ENCODE data around the gene TRIML1.
"Not testable (repeated sequence)": the region's sequence is repeated elsewhere in the genome, so short reads cannot be mapped to it uniquely, and the experiment has no call there.

TRIML1 gene

DNA sequence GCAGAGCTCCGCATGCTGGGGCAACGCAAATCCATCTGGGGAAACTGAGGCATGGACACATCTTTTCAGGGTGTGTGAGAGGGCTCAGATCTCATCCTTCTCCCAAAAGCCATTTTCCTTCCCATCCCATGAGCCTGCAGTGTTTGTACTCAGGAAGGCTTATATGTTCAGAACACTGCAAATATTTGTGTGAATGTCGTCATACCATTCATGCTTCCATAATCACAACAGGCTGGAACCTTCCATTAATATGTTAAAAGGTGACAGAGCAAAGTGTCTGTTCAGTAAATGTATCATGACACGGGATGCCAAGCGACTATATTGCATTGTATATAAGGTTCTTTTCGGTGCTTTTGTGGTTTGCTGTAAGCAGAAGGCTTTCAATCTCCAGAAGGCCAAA, 8.5 kb downstream of the TRIML1 start:
- no peak overlapping the region for H3K4me3 ChIP-seq (ENCODE audit: insufficient read depth in 1 of 2, low read depth in 1 of 2, low read length in 2 of 2)
- H2BK15ac ChIP-seq (ENCODE audit: low read depth, poor library complexity, severe bottlenecking) = no peak overlapping the region
- 93% methylated on average over 5 of the region's 6 CpGs for WGBS
- no peaks in the 10 kb centered on the region for H3K36me3 ChIP-seq (ENCODE audit: control insufficient read depth in 1 of 2, insufficient read depth in 2 of 2, low read depth in 1 of 2, low read length in 2 of 2)
- no peak overlapping the region for H3K18ac ChIP-seq (ENCODE audit: low read depth in 1 of 2, low read length in 2 of 2)
- no peak overlapping the region for H4K8ac ChIP-seq (ENCODE audit: low read length)
- no peak overlapping the region for H2BK120ac ChIP-seq (ENCODE audit: low read depth, low read length)
- H2AFZ ChIP-seq (ENCODE audit: low read depth, low read length) = no peak overlapping the region
- no peak for DNase-seq
- no peak overlapping the region for H2AK5ac ChIP-seq (ENCODE audit: low read length, severe bottlenecking)
- no peaks in the 10 kb centered on the region for H3K27me3 ChIP-seq (ENCODE audit: control insufficient read depth in 1 of 2, insufficient read depth in 1 of 2, low read length in 2 of 2)
- no peak overlapping the region for H3K4me2 ChIP-seq (ENCODE audit: low read length, poor library complexity, severe bottlenecking)
- no peak overlapping the region for H4K91ac ChIP-seq (ENCODE audit: low read length)
- H3K23ac ChIP-seq (ENCODE audit: low read length in 2 of 2) = no peak overlapping the region
- no peaks in the 10 kb centered on the region for H3K79me1 ChIP-seq (replicated peaks; ENCODE audit: low read length, poor library complexity, severe bottlenecking)
- no peak overlapping the region for H3K4ac ChIP-seq (ENCODE audit: low read depth in 1 of 2, low read length in 2 of 2)
- H3K4me1 ChIP-seq (ENCODE audit: control insufficient read depth, insufficient read depth, low read depth, low read length) = no peaks in the 10 kb centered on the region
- H2BK12ac ChIP-seq (ENCODE audit: low read length in 2 of 2) = no peak overlapping the region
- H3K27ac ChIP-seq (ENCODE audit: low read length, poor library complexity, severe bottlenecking) = no peak overlapping the region
- H3K9ac ChIP-seq (ENCODE audit: low read length) = no peak overlapping the region
- no peak overlapping the region for H3K14ac ChIP-seq (ENCODE audit: low read length in 2 of 2)
- H2BK5ac ChIP-seq (ENCODE audit: low read depth, low read length, poor library complexity, severe bottlenecking) = no peak overlapping the region
- no peaks in the 10 kb centered on the region for H3K9me3 ChIP-seq (ENCODE audit: control insufficient read depth, low read length)

DNA sequence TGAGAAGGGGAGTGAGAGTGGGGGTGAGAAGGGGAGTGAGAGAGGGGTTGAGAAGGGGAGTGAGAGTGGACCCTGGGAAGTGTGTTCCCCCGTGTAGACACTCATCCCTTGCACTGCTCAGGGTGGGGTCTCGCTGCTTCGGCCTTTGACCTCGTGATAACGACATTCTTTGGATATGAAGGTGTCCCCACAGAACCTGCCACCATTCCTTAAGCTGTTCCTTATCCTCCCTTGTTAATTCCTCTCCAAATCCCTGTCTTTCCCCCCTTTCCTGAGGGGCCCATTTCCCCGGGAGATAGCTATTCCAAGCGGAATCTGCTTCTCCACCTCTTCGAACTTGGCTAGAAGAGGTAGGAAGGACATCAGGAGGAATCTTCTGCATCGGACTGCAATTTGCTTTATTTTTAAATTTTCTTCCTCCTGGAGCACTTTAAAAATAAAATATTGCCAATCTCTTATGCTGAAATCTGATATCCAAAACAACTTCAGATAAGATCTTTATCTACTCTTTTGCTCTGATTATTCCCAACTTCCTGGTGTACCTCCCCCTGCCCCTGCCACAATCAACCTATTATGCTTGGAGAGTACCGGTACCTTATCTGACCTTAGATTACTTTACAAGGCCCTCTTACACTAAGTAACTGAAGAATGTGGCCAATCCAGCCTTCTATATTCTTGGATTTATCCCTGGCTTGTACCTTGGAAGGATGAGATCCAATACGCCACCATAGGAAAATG, 15.6 kb downstream of the TRIML1 start:
- H3K4ac ChIP-seq (ENCODE audit: low read depth in 1 of 2, low read length in 2 of 2) = no peak overlapping the region
- no peaks in the 10 kb centered on the region for H3K4me1 ChIP-seq (ENCODE audit: control insufficient read depth, insufficient read depth, low read depth, low read length)
- no peak overlapping the region for H2AFZ ChIP-seq (ENCODE audit: low read depth, low read length)

DNA sequence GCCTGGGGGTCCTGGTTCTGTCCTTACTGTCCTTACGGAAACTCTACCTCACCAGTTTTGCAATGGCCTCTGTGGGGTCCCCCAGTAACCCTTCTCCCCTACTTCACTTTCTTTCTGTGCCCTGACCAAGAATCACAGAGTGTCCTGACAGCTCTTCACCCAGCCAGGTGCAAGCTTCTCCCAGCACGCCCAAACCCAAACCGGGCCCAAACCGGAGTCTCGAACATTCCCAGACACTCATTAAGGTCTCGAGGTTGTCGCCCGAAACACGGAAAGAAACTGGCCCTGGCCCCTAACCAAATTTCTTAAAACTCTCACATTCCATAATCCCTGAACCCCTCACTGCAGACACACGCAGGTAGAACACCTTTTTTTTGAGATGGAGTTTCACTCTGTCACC, 19.1 kb downstream of the TRIML1 start:
- Histone ChIP-seq H3K23ac (ENCODE audit: low read length in 2 of 2) (no peak overlapping the region), H2BK120ac (ENCODE audit: low read depth, low read length) (no peak overlapping the region), H3K36me3 (ENCODE audit: control insufficient read depth in 1 of 2, insufficient read depth in 2 of 2, low read depth in 1 of 2, low read length in 2 of 2) (no peaks in the 10 kb centered on the region), H3K4ac (ENCODE audit: low read depth in 1 of 2, low read length in 2 of 2) (no peak overlapping the region), H2BK12ac (ENCODE audit: low read length in 2 of 2) (no peak overlapping the region), H3K9ac (ENCODE audit: low read length) (no peak overlapping the region), H2BK5ac (ENCODE audit: low read depth, low read length, poor library complexity, severe bottlenecking) (no peak overlapping the region), H3K79me1 (replicated peaks; ENCODE audit: low read length, poor library complexity, severe bottlenecking) (no peaks in the 10 kb centered on the region), H3K14ac (ENCODE audit: low read length in 2 of 2) (no peak overlapping the region), H3K4me2 (ENCODE audit: low read length, poor library complexity, severe bottlenecking) (no peak overlapping the region), H4K91ac (ENCODE audit: low read length) (no peak overlapping the region), H3K4me3 (ENCODE audit: insufficient read depth in 1 of 2, low read depth in 1 of 2, low read length in 2 of 2) (no peak overlapping the region), H3K9me3 (ENCODE audit: control insufficient read depth, low read length) (no peaks in the 10 kb centered on the region), H3K27ac (ENCODE audit: low read length, poor library complexity, severe bottlenecking) (no peak overlapping the region), H3K18ac (ENCODE audit: low read depth in 1 of 2, low read length in 2 of 2) (no peak overlapping the region), H3K4me1 (ENCODE audit: control insufficient read depth, insufficient read depth, low read depth, low read length) (no peaks in the 10 kb centered on the region), H2AFZ (ENCODE audit: low read depth, low read length) (no peak overlapping the region), H3K27me3 (ENCODE audit: control insufficient read depth in 1 of 2, insufficient read depth in 1 of 2, low read length in 2 of 2) (no peaks in the 10 kb centered on the region), H2BK15ac (ENCODE audit: low read depth, poor library complexity, severe bottlenecking) (no peak overlapping the region), H2AK5ac (ENCODE audit: low read length, severe bottlenecking) (no peak overlapping the region), H4K8ac (ENCODE audit: low read length) (no peak overlapping the region)
- 95% methylated on average over 10 of the region's 10 CpGs for WGBS
- DNase-seq = no peak

More for the DNA sequence above, 15.6 kb downstream of the TRIML1 start:
- no peak overlapping the region for H2BK5ac ChIP-seq (ENCODE audit: low read depth, low read length, poor library complexity, severe bottlenecking)
- H3K23ac ChIP-seq (ENCODE audit: low read length in 2 of 2) = no peak overlapping the region
- no peak overlapping the region for H4K91ac ChIP-seq (ENCODE audit: low read length)
- H2AK5ac ChIP-seq (ENCODE audit: low read length, severe bottlenecking) = no peak overlapping the region
- no peak overlapping the region for H2BK15ac ChIP-seq (ENCODE audit: low read depth, poor library complexity, severe bottlenecking)
- H3K36me3 ChIP-seq (ENCODE audit: control insufficient read depth in 1 of 2, insufficient read depth in 2 of 2, low read depth in 1 of 2, low read length in 2 of 2) = no peaks in the 10 kb centered on the region
- H3K9ac ChIP-seq (ENCODE audit: low read length) = no peak overlapping the region
- H3K27ac ChIP-seq (ENCODE audit: low read length, poor library complexity, severe bottlenecking) = no peak overlapping the region
- H3K27me3 ChIP-seq (ENCODE audit: control insufficient read depth in 1 of 2, insufficient read depth in 1 of 2, low read length in 2 of 2) = no peaks in the 10 kb centered on the region
- no peak for DNase-seq
- no peak overlapping the region for H2BK120ac ChIP-seq (ENCODE audit: low read depth, low read length)
- no peaks in the 10 kb centered on the region for H3K79me1 ChIP-seq (replicated peaks; ENCODE audit: low read length, poor library complexity, severe bottlenecking)
- WGBS = 83% methylated on average over 11 of the region's 11 CpGs
- H2BK12ac ChIP-seq (ENCODE audit: low read length in 2 of 2) = no peak overlapping the region
- H3K14ac ChIP-seq (ENCODE audit: low read length in 2 of 2) = no peak overlapping the region
- no peak overlapping the region for H3K18ac ChIP-seq (ENCODE audit: low read depth in 1 of 2, low read length in 2 of 2)
- no peak overlapping the region for H4K8ac ChIP-seq (ENCODE audit: low read length)
- H3K9me3 ChIP-seq (ENCODE audit: control insufficient read depth, low read length) = no peaks in the 10 kb centered on the region
- H3K4me2 ChIP-seq (ENCODE audit: low read length, poor library complexity, severe bottlenecking) = no peak overlapping the region
- no peak overlapping the region for H3K4me3 ChIP-seq (ENCODE audit: insufficient read depth in 1 of 2, low read depth in 1 of 2, low read length in 2 of 2)

DNA sequence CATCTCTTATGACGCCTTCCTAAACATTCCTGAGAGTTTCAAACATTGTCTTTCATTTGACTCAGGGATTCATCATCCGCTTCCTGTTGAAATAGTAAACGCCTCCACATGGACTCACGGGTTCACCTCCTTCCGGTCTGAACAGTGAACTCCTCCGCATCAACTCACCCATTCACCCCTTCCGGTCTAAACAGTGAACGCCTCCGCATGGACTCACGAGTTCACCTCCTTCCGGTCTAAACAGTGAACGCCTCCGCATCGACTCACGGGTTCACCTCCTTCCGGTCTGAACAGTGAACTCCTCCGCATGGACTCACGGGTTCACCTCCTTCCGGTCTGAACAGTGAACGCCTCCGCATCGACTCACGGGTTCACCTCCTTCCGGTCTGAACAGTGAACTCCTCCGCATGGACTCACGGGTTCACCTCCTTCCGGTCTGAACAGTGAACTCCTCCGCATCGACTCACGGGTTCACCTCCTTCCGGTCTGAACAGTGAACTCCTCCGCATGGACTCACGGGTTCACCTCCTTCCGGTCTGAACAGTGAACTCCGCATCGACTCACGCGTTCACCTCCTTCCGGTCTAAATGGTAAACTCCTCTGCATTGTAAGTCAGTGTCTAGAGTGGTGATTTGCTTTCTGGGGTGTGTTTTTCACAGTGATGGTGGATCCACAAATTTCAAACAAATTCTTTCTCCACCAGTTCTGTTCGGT, 20.4 kb downstream of the TRIML1 start:
- not testable (repeated sequence) for H3K4me3 ChIP-seq (ENCODE audit: insufficient read depth in 1 of 2, low read depth in 1 of 2, low read length in 2 of 2); H3K4me2 ChIP-seq (ENCODE audit: low read length, poor library complexity, severe bottlenecking); H3K9me3 ChIP-seq (ENCODE audit: control insufficient read depth, low read length); H3K18ac ChIP-seq (ENCODE audit: low read depth in 1 of 2, low read length in 2 of 2); H2BK15ac ChIP-seq (ENCODE audit: low read depth, poor library complexity, severe bottlenecking); H2AK5ac ChIP-seq (ENCODE audit: low read length, severe bottlenecking); H2BK120ac ChIP-seq (ENCODE audit: low read depth, low read length); H2AFZ ChIP-seq (ENCODE audit: low read depth, low read length); H3K27ac ChIP-seq (ENCODE audit: low read length, poor library complexity, severe bottlenecking); H2BK12ac ChIP-seq (ENCODE audit: low read length in 2 of 2); H3K9ac ChIP-seq (ENCODE audit: low read length); H4K8ac ChIP-seq (ENCODE audit: low read length); DNase-seq; H3K14ac ChIP-seq (ENCODE audit: low read length in 2 of 2); H3K79me1 ChIP-seq (replicated peaks; ENCODE audit: low read length, poor library complexity, severe bottlenecking); H4K91ac ChIP-seq (ENCODE audit: low read length); H3K27me3 ChIP-seq (ENCODE audit: control insufficient read depth in 1 of 2, insufficient read depth in 1 of 2, low read length in 2 of 2); H3K36me3 ChIP-seq (ENCODE audit: control insufficient read depth in 1 of 2, insufficient read depth in 2 of 2, low read depth in 1 of 2, low read length in 2 of 2); H3K4me1 ChIP-seq (ENCODE audit: control insufficient read depth, insufficient read depth, low read depth, low read length); H3K23ac ChIP-seq (ENCODE audit: low read length in 2 of 2); H2BK5ac ChIP-seq (ENCODE audit: low read depth, low read length, poor library complexity, severe bottlenecking); H3K4ac ChIP-seq (ENCODE audit: low read depth in 1 of 2, low read length in 2 of 2)
- WGBS = 93% methylated on average over 34 of the region's 40 CpGs
